Esophagus muscularis mucosa (tissue), 4 donors: ENCODE data around the gene BUB1B. TPM values are rescaled to one million over a fixed set of nuclear protein-coding genes. Genes with fewer than 3 reads are reported as not detected.

Source experiments
- DNase-seq: peaks from one replicate; pipeline ENCODE4 v3.0.0-alpha.2; 2017; ENCODE audit errors: extremely low spot score
- H3K27ac ChIP-seq, 4 donors: fragments of 200-600 bp; sonication (generic); replicated peaks in 1 of 4; 1 replicate in 3 of 4; 2 replicates in 1 of 4; pipeline ENCODE4 v1.5.1; 2016 to 2019; ENCODE audit warnings: mild to moderate bottlenecking in 1 of 4
- H3K27me3 ChIP-seq, 4 donors: fragments of 200-600 bp; sonication (generic); one replicate each; pipeline versions ENCODE4 v1.5.1 to v1.6.0; 2016 to 2019
- H3K36me3 ChIP-seq, 4 donors: fragments of 200-600 bp; sonication (generic); one replicate each; pipeline ENCODE4 v1.5.1; 2016 to 2019
- H3K4me1 ChIP-seq, 4 donors: fragments of 200-600 bp; sonication (generic); one replicate each; pipeline ENCODE4 v1.5.1; 2016 to 2019
- H3K4me3 ChIP-seq, 4 donors: fragments of 200-600 bp; sonication (generic); 1 replicate in 2 of 4; 2 replicates in 2 of 4; pipeline ENCODE4 v1.5.1; 2016 to 2019; ENCODE audit warnings: mild to moderate bottlenecking in 4 of 4, moderate library complexity in 1 of 4
- H3K9me3 ChIP-seq, 4 donors: fragments of 200-600 bp; sonication (generic); 1 replicate in 3 of 4; 2 replicates in 1 of 4; pipeline ENCODE4 v1.5.1; 2016 to 2019
- CTCF ChIP-seq, 3 experiments: fragments of 200-600 bp in 2 of 3; fragments of 450-650 bp in 1 of 3; sonication (generic) in 2 of 3; IDR thresholded peaks; one replicate each; pipeline ENCODE4 v1.5.1; 2017 to 2019; ENCODE audit warnings: antibody characterized with exemption in 3 of 3, mild to moderate bottlenecking in 2 of 3, moderate library complexity in 1 of 3
- EP300 ChIP-seq: sonication (generic); formaldehyde crosslinking; IDR thresholded peaks from one replicate; pipeline ENCODE4 v1.6.1; 2017; ENCODE audit warnings: antibody characterized with exemption
- POLR2A ChIP-seq: fragments of 450-650 bp; IDR thresholded peaks from one replicate; pipeline ENCODE4 v1.6.1; 2017; ENCODE audit warnings: antibody characterized with exemption, moderate library complexity, mild to moderate bottlenecking, low read depth
- POLR2AphosphoS5 ChIP-seq, 2 donors: sonication (generic); formaldehyde crosslinking; IDR thresholded peaks; one replicate each; pipeline ENCODE4 v1.6.1; 2017; ENCODE audit warnings: antibody characterized with exemption in 2 of 2
- WGBS: methylation state at CpG from one replicate; pipeline ENCODE4 v1.1.5; 2018; 5-methylcytosine and 5-hydroxymethylcytosine counted together
- intact Hi-C: fragments of 100-400 bp; cut with DNase I; formaldehyde crosslinking; loops from one replicate; pipeline ENCODE4 v1.15.1; 2023
- total RNA-seq, 4 donors: library from RNA; depleted of rRNA; stranded (reverse); fragments of >200 nt; gene quantifications; one replicate each; pipeline versions ENCODE4 v1.1.0 to v1.2.1, GENCODE V29; 2016

The BUB1B gene
- total RNA-seq, 4 donors from 2014 or later, result 0.06 to 1.3 (median 0.17) TPM; not detected in 1

- peaks cover 17 to 20% (median 19%) of the 10 kb centered on the region in 4 donors for H3K4me1 ChIP-seq
These were observed 89.4 kb downstream of the BUB1B start for GRCh38 chr15:40250304-40250656.

DNA sequence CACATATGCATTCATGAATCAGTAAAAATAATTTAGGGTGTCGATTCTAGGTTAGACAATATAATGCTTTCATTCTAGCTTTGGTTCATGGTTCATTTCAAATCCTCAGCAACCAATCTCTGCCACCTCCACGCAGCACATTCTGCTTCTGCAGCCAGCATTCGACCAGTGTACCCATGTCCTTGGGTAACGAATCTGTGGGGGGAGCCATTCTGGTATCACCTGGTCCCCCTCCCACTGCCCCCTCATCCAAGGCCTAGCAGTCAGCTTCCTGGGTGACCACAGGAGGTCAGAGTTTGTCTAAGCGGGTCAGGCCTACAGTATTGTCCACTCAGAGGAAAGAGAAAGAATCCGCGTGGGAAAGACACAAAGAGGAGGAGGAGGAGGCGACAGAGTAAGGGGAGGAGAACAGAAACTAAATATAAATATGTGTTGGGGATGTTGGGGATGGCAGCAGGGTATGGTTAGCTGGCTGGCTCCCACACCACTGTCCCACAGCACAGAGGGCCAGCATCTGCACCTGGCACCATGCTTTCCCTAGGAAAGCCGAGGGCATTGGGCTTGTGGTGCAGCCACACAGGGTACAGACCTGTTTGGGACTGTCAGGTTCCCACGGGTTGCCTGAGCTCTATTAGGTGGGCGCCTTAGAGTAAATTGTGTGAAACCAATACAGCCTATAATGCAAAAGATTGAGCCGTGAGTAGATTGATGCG is 90.1 kb downstream of the BUB1B start:
- TF ChIP-seq POLR2A (no peak), CTCF (IDR thresholded peaks at IDR 0.05) (no peak), EP300 (no peak), POLR2AphosphoS5 (IDR thresholded peaks at IDR 0.05) (no peak)

More at GRCh38 chr15:40250304-40250656, 89.4 kb downstream of the BUB1B start:
- Histone ChIP-seq H3K36me3 (no peaks in the 10 kb centered on the region), H3K4me3 (no peak overlapping the region), H3K9me3 (no peaks in the 10 kb centered on the region), H3K27ac (no peak overlapping the region), H3K27me3 (peaks cover 0 to 20% (median 4%) of the 10 kb centered on the region in 4 donors)
- WGBS, result 94% methylated on average over 8 of the region's 8 CpGs
- intact Hi-C loops, result no loop called here
- DNase-seq, result no peak
- no peak for TF ChIP-seq POLR2AphosphoS5 (IDR thresholded peaks at IDR 0.05)
- TF ChIP-seq CTCF (IDR thresholded peaks at IDR 0.05), result no peak
- TF ChIP-seq EP300, result no peak
- TF ChIP-seq POLR2A, result no peak

DNA sequence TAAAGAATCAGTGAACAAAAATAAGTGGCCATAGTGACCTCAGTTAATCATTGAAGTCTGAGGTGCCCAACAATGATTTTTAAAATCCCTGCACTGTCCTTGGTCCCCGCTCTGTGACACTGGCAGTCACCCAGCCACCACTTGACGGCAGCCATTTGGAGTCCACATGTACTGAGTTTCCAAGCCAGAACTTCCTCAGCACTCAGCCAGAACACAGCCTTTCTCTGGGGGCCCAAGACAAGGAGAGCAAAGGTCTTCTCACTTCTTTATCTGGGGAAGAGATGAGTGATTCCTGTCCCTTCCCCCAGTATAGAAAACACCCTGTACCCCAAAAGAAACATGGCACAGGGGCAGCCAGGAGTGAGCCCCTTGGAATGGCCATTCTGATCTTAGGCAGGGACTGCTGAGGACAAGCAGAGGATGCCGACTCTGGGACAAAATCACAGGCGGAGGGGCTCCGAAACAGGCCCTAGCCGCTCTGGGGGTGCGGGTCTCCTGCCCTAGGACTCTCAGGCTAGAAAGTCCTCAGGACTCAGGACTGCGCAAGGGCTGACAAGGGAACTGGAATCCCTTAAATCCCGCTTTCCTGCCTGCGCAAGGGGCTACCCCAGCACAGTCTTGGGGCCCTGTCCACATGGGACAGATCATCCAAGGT is 90.7 kb downstream of the BUB1B start:
- DNase-seq, result no peak
- no peaks in the 10 kb centered on the region for H3K36me3 ChIP-seq
- H3K4me1 ChIP-seq, result peaks cover 17 to 20% (median 19%) of the 10 kb centered on the region in 4 donors
- H3K9me3 ChIP-seq, result no peaks in the 10 kb centered on the region
- TF ChIP-seq POLR2AphosphoS5 (IDR thresholded peaks at IDR 0.05) (no peak), EP300 (no peak), POLR2A (no peak), CTCF (IDR thresholded peaks at IDR 0.05) (no peak)
- intact Hi-C loops, result no loop called here
- 97% methylated on average over 6 of the region's 10 CpGs for WGBS
- peaks cover 0 to 20% (median 4%) of the 10 kb centered on the region in 4 donors for H3K27me3 ChIP-seq
- peak overlapping the region in 1 of 4 donors; percentile 62 for H3K4me3 ChIP-seq
- no peak overlapping the region for H3K27ac ChIP-seq

More for the DNA sequence above, 90.1 kb downstream of the BUB1B start:
- H3K4me1 ChIP-seq, result peaks cover 17 to 20% (median 19%) of the 10 kb centered on the region in 4 donors
- H3K27ac ChIP-seq, result no peak overlapping the region
- H3K36me3 ChIP-seq, result no peaks in the 10 kb centered on the region
- DNase-seq, result no peak
- WGBS, result 93% methylated on average over 13 of the region's 13 CpGs
- peaks cover 0 to 20% (median 4%) of the 10 kb centered on the region in 4 donors for H3K27me3 ChIP-seq
- no peaks in the 10 kb centered on the region for H3K9me3 ChIP-seq
- H3K4me3 ChIP-seq, result no peak overlapping the region
- intact Hi-C loops, result no loop called here

GRCh38 chr15:40252141-40252437 is 91.2 kb downstream of the BUB1B start:
- Histone ChIP-seq H3K27ac (no peak overlapping the region), H3K9me3 (no peaks in the 10 kb centered on the region), H3K4me3 (peak overlapping the region; percentile 62 to 73 (median 62)), H3K4me1 (peaks cover 17 to 20% (median 19%) of the 10 kb centered on the region in 4 donors), H3K27me3 (peaks cover 0 to 20% (median 4%) of the 10 kb centered on the region in 4 donors), H3K36me3 (no peaks in the 10 kb centered on the region)
- intact Hi-C loops, result no loop called here
- 59% methylated on average over 10 of the region's 27 CpGs for WGBS
- DNase-seq, result no peak
- TF ChIP-seq CTCF (IDR thresholded peaks at IDR 0.05) (no peak), POLR2AphosphoS5 (IDR thresholded peaks at IDR 0.05) (no peak), EP300 (no peak), POLR2A (no peak)
